NB4 (cell line): ENCODE data around the gene STXBP3.

Source experiments
- DNase-seq: peaks from one replicate; pipeline ENCODE4 v3.0.0; 2010; ENCODE audit warnings: low read depth
- H3K4me3 ChIP-seq: one replicate; pipeline ENCODE4 v1.5.1; 2011; ENCODE audit warnings: mild to moderate bottlenecking, low read depth, low read length, moderate library complexity
- CTCF ChIP-seq: IDR thresholded peaks from one replicate; pipeline ENCODE4 v1.5.1; 2012; ENCODE audit warnings: low read depth, low read length
- MAX ChIP-seq: IDR thresholded peaks from 2 replicates; pipeline ENCODE4 v1.6.1; 2011; ENCODE audit warnings: low read depth, low read length
- MYC ChIP-seq: IDR thresholded peaks from 2 replicates; pipeline ENCODE4 v1.6.1; 2011; ENCODE audit warnings: low read depth, low read length
- POLR2A ChIP-seq: IDR thresholded peaks from 2 replicates; pipeline ENCODE4 v1.6.1; 2011; ENCODE audit warnings: mild to moderate bottlenecking; ENCODE audit not compliant: insufficient read length; ENCODE audit errors: extremely low read depth

The STXBP3 gene

DNA sequence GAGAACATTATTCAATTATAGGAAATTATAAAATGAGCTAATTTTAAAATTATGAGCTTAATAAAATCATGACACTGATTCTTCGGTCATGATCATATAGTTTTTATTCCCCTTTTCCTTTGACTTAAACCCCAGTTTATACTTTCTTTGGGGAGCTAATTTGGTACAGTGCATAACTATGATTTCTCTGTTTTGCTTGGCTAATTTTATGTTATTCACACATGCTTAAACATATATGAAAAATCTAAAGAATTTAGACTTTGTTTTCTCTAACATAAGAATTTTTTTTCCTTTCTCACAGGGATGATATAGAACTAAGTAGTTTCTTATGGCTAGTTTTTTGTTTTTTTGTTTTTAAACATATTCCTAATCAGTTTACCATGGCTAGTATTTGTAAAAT, 52.5 kb downstream of the STXBP3 start:
- no peak for TF ChIP-seq POLR2A
- TF ChIP-seq MAX = no peak
- TF ChIP-seq CTCF = no peak
- no peak for TF ChIP-seq MYC
- H3K4me3 ChIP-seq = no peak overlapping the region
- no peak for DNase-seq

DNA sequence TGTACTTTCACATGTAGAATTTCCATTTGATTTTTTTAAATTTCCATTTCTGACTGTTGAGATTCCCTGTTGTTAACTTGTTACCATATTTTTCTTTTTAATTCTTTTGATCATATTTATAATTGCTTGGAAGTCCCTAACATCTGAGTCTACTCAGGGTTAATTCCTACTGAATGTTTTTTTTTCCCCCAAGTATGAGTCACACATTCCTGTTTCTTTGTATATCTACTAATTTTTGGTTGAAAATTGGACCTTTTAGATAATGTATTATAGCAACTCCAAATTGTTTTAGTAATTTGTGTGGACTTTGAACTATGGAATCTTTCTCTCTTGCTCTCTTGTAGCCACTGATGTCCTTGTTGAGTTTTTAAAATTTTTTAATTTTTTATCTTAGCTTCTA, 54.6 kb downstream of the STXBP3 start:
- no peak for DNase-seq
- TF ChIP-seq CTCF (no peak), POLR2A (no peak), MYC (no peak), MAX (no peak)
- no peak overlapping the region for H3K4me3 ChIP-seq

DNA sequence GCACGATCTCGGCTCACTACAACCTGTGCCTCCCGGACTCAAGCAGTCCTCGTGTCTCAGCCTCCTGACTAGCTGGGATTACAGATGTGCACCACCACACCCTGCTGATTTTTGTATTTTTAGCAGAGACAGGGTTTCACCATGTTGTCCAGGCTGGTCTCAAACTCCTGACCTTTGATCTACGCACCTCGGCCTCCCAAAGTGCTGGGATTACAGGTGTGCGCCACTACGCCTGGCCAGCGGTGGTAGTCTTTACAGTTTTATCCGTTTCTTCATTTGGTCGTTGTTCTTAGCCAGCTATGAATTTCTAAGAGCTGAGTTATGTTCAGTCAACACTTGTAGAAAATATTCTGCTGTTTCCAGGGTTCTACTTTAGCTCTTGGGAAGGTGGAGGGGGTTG, 57.1 kb downstream of the STXBP3 start:
- H3K4me3 ChIP-seq = no peak overlapping the region
- no peak for TF ChIP-seq MAX
- no peak for TF ChIP-seq POLR2A
- TF ChIP-seq MYC = no peak
- TF ChIP-seq CTCF = no peak
- no peak for DNase-seq

DNA sequence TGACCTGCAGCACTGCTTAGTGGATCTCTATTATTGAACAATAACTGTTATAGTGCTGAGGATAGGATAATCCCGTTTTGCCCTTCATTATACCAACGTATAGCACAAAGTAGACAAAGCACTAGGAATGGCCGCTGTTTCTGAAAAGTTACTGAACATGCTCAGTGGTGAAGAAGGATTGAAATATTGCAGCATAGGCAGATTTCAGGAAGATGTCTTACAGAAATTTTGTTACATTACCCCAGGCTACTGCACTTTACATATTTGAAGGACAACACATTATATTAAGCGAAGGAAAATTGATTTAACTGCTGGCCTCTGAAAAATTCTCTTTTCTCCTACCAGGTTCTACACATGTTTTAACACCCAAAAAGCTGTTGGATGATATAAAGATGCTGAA, 62.0 kb downstream of the STXBP3 start:
- TF ChIP-seq MAX (no peak), MYC (no peak), CTCF (no peak), POLR2A (no peak)
- H3K4me3 ChIP-seq = no peak overlapping the region
- no peak for DNase-seq

DNA sequence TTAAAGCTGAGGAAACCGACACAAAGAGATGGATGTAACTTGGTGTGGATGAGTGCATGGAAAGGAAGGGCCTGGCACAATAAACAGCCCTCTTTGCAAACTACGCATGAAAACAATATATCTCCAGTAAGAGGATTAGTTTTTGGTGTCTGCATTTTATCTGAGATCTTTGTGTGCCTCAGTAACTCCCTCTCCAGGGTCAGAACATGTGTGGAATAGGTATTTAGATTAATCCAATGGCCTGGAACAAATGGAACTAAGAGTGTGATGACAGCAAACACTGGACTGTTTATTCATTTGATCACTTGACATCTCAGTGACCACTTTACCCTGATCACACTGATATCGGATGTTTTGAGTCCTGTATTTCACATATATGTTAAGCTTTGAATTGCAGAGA, 65.1 kb downstream of the STXBP3 start:
- no peak for TF ChIP-seq MYC
- no peak for TF ChIP-seq CTCF
- no peak for TF ChIP-seq POLR2A
- TF ChIP-seq MAX = no peak

DNA sequence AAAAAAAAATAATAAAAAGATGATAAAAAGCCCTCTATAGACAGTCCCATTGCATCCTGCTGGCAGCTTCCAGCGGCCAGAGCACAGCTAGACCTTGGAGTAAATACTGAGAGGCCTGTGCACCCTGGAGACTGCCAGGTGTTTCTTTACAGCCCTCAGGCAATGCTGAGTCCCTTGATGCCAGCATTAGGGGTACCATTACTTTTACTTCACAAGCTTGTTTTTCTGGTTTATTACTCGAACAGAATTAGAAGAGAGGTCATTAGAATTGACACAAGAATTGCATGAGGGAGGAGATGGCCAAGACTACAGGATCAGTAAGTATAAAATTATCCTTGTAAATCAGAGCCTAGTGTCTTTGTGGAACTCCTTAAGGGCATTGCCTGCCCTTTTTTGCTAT, 66.9 kb downstream of the STXBP3 start:
- DNase-seq = no peak
- no peak overlapping the region for H3K4me3 ChIP-seq
- TF ChIP-seq MYC = no peak
- no peak for TF ChIP-seq MAX

More for the DNA sequence above, 65.1 kb downstream of the STXBP3 start:
- no peak overlapping the region for H3K4me3 ChIP-seq
- DNase-seq = no peak
